HepG2 (cell line): ENCODE measurements around the gene ZNF804B. TPM values are rescaled to one million over a fixed set of nuclear protein-coding genes. Genes with fewer than 3 reads are reported as not detected.

Source experiments
- ATAC-seq: fragments of 200-7000 bp; cut with Tn5 transposase; 3 replicates; pipeline ENCODE4 v1.9.1; 2020; ENCODE audit warnings: mild to moderate bottlenecking, moderate library complexity
- BruUV-seq: library from RNA; stranded (reverse); fragments of 400-500 nt; replicated peaks from 2 replicates; lab custom pipeline; 2021; lab: Mats Ljungman, UMichigan
- CTCF ChIA-PET: fragments of 300-600 bp; formaldehyde crosslinking; extraction: SDS; loops from one replicate; lab custom pipeline; 2021; ENCODE audit warnings: low total read pairs, inconsistent platforms, low intra/inter-chr PET ratio; lab: Yijun Ruan, JAX
- POLR2A ChIA-PET: fragments of 350-600 bp; sonication (Branson Sonifier 250); formaldehyde crosslinking; loops from one replicate; lab custom pipeline; 2020; ENCODE audit warnings: antibody characterized with exemption, inconsistent platforms; lab: Yijun Ruan, JAX
- DNase-seq: peaks from one replicate; pipeline ENCODE4 v3.0.0-alpha.2; 2015; ENCODE audit warnings: low spot score
- FAIRE-seq: peaks from 3 replicates; lab custom pipeline; 2011; peaks lifted over from hg19 to GRCh38; lab: Jason Lieb, UNC
- H2AFZ ChIP-seq: one replicate; pipeline ENCODE4 v1.6.1; 2011; ENCODE audit warnings: low read length, inconsistent platforms
- H3K27ac ChIP-seq: fragments of 300-600 bp; 3 replicates; pipeline ENCODE4 v1.8.0; 2011; ENCODE audit warnings: mixed run types, mild to moderate bottlenecking, mixed read lengths, low read length, inconsistent platforms; ENCODE audit not compliant: insufficient read depth; ENCODE audit errors: extremely low read length
- H3K27me3 ChIP-seq, 2 experiments: fragments of 200-600 bp in 1 of 2; 2 replicates in 1 of 2; 3 replicates in 1 of 2; pipeline versions ENCODE4 v1.6.0 to v1.8.0; 2011; ENCODE audit warnings: low read length in 2 of 2, mild to moderate bottlenecking in 2 of 2, moderate library complexity in 2 of 2, inconsistent platforms in 1 of 2; ENCODE audit not compliant: insufficient read depth in 2 of 2, control insufficient read depth in 1 of 2
- H3K36me3 ChIP-seq, 2 experiments: fragments of 200-600 bp in 1 of 2; replicated peaks in 1 of 2; 2 replicates in 1 of 2; 3 replicates in 1 of 2; pipeline versions ENCODE4 v1.5.1 to v1.8.0; 2011; ENCODE audit warnings: low read length in 2 of 2, inconsistent platforms in 1 of 2; ENCODE audit not compliant: insufficient read depth in 2 of 2, control insufficient read depth in 1 of 2
- H3K4me1 ChIP-seq: 2 replicates; pipeline ENCODE4 v1.5.1; 2012; ENCODE audit warnings: low read length, inconsistent platforms; ENCODE audit not compliant: insufficient read depth
- H3K4me2 ChIP-seq: 2 replicates; pipeline ENCODE4 v1.6.0; 2011; ENCODE audit warnings: low read depth, low read length, inconsistent platforms
- H3K4me3 ChIP-seq, 3 experiments: fragments of 200-600 bp in 1 of 3; sonication (generic), shearing (Covaris generic) in 1 of 3; replicated peaks in 1 of 3; 2 replicates each; pipeline ENCODE4 v1.5.1; 2011 to 2016; ENCODE audit warnings: low read length in 3 of 3, inconsistent platforms in 2 of 3, low read depth in 2 of 3, mild to moderate bottlenecking in 2 of 3, control low read depth in 1 of 3, mixed read lengths in 1 of 3; ENCODE audit not compliant: insufficient read depth in 1 of 3
- H3K79me2 ChIP-seq: one replicate; pipeline ENCODE4 v1.6.1; 2011; ENCODE audit warnings: low read length, inconsistent platforms; ENCODE audit not compliant: insufficient read depth
- H3K9ac ChIP-seq: 2 replicates; pipeline ENCODE4 v1.6.0; 2011; ENCODE audit warnings: mild to moderate bottlenecking, low read depth, low read length, inconsistent platforms; ENCODE audit not compliant: insufficient read depth
- H3K9me3 ChIP-seq: 2 replicates; pipeline ENCODE4 v1.5.1; 2012; ENCODE audit warnings: mild to moderate bottlenecking, low read length
- H4K20me1 ChIP-seq: 2 replicates; pipeline ENCODE4 v1.6.0; 2011; ENCODE audit warnings: inconsistent platforms, mild to moderate bottlenecking, low read length, moderate library complexity; ENCODE audit not compliant: insufficient read depth
- CTCF ChIP-seq: sonication (generic); formaldehyde crosslinking; IDR thresholded peaks from 2 replicates; pipeline ENCODE4 v1.5.0; 2020; ENCODE audit warnings: mild to moderate bottlenecking, missing genetic modification reagents, moderate library complexity
- FOXJ3 ChIP-seq: sonication (generic); formaldehyde crosslinking; IDR thresholded peaks from 2 replicates; pipeline ENCODE4 v1.4.0; 2020; ENCODE audit warnings: missing genetic modification reagents, mild to moderate bottlenecking, borderline replicate concordance
- FOXO1 ChIP-seq: sonication (generic); formaldehyde crosslinking; IDR thresholded peaks from 2 replicates; pipeline ENCODE4 v1.4.0; 2020; ENCODE audit warnings: missing genetic modification reagents
- IKZF4 ChIP-seq: sonication (generic); formaldehyde crosslinking; IDR thresholded peaks from 2 replicates; pipeline ENCODE4 v1.5.1; 2020; ENCODE audit warnings: borderline replicate concordance, mild to moderate bottlenecking, low read depth, missing genetic modification reagents; ENCODE audit errors: not compliant biosample characterization
- NCOA2 ChIP-seq: sonication (generic); formaldehyde crosslinking; IDR thresholded peaks from 2 replicates; pipeline ENCODE4 v1.8.0; 2022; ENCODE audit warnings: inconsistent platforms
- RAD51 ChIP-seq: fragments of 450-650 bp; IDR thresholded peaks from 2 replicates; pipeline ENCODE4 v1.6.1; 2016; ENCODE audit warnings: borderline replicate concordance
- SMC3 ChIP-seq: IDR thresholded peaks from 2 replicates; pipeline ENCODE4 v1.6.1; 2011; ENCODE audit warnings: low read length, improper control_type of control experiment
- STAG1 ChIP-seq: sonication (generic); formaldehyde crosslinking; IDR thresholded peaks from 2 replicates; pipeline ENCODE4 v1.4.0; 2020; ENCODE audit warnings: missing genetic modification reagents
- SUZ12 ChIP-seq: fragments of 150-350 bp; IDR thresholded peaks from 2 replicates; pipeline ENCODE4 v1.6.1; 2014; ENCODE audit warnings: low read depth, low read length
- TARDBP ChIP-seq: sonication (generic); formaldehyde crosslinking; IDR thresholded peaks from 2 replicates; pipeline ENCODE4 v1.8.0; 2022; ENCODE audit warnings: mild to moderate bottlenecking, missing genetic modification reagents
- ZHX1 ChIP-seq: sonication (generic); formaldehyde crosslinking; IDR thresholded peaks from 2 replicates; pipeline ENCODE4 v1.8.1; 2022; ENCODE audit warnings: low read depth, mild to moderate bottlenecking, missing genetic modification reagents
- ZNF383 ChIP-seq: sonication (generic); formaldehyde crosslinking; IDR thresholded peaks from 2 replicates; pipeline ENCODE4 v1.4.0; 2020; ENCODE audit warnings: missing genetic modification reagents, mild to moderate bottlenecking, borderline replicate concordance
- ZNF512B ChIP-seq: sonication (generic); formaldehyde crosslinking; IDR thresholded peaks from 2 replicates; pipeline ENCODE4 v1.5.1; 2020; ENCODE audit warnings: missing genetic modification reagents, mild to moderate bottlenecking, borderline replicate concordance
- ZNF7 ChIP-seq: IDR thresholded peaks from 2 replicates; pipeline ENCODE4 v1.6.1; 2016; ENCODE audit warnings: missing biosample characterization, missing genetic modification reagents
- ZNF704 ChIP-seq: sonication (generic); formaldehyde crosslinking; IDR thresholded peaks from 2 replicates; pipeline ENCODE4 v1.8.1; 2023; ENCODE audit warnings: mild to moderate bottlenecking, inconsistent platforms, moderate library complexity, missing genetic modification reagents, borderline replicate concordance
- ZNF776 ChIP-seq: sonication (generic); formaldehyde crosslinking; IDR thresholded peaks from 2 replicates; pipeline ENCODE4 v1.4.0; 2020; ENCODE audit warnings: mild to moderate bottlenecking, missing genetic modification reagents
- WGBS: methylation state at CpG from one replicate; pipeline ENCODE4 v1.1.6; 2017; ENCODE audit warnings: low lambda C conversion rate; 5-methylcytosine and 5-hydroxymethylcytosine counted together
- in situ Hi-C: cut with HindIII; loops from 2 replicates; pipeline ENCODE4 v1.10.0; 2017; ENCODE audit warnings: low pct_unique_long_range_greater_than_20kb; ENCODE audit not compliant: extremely low pct_ligation_motif_present
- intact Hi-C: fragments of 100-400 bp; cut with micrococcal nuclease; formaldehyde crosslinking; loops from one replicate; pipeline ENCODE4 v1.10.0; 2022; ENCODE audit not compliant: unreplicated experiment
- polyA plus RNA-seq, 8 experiments: library from polyadenylated mRNA; depleted of rRNA in 3 of 8; stranded (reverse) in 7 of 8; unstranded in 1 of 8; fragments of >200 nt; fragmentation: Illumina TruSeq in 4 of 8; extraction: Trizol in 4 of 8; gene quantifications; 2 replicates each; pipeline versions ENCODE4 v1.2.1 to v1.2.3, GENCODE V29; 2011 to 2016; ENCODE audit warnings: low read depth in 4 of 8, missing spikeins in 1 of 8, mixed read lengths in 1 of 8; ENCODE audit not compliant: insufficient read depth in 1 of 8
- total RNA-seq, 5 experiments: library from RNA; depleted of rRNA; stranded (reverse); fragments of >200 nt; fragmentation: Illumina TruSeq; extraction: Trizol; gene quantifications; 2 replicates each; pipeline ENCODE4 v1.2.3, GENCODE V29; 2016; ENCODE audit warnings: low read depth in 1 of 5

ZNF804B gene
- total and polyA plus RNA-seq, 2 of the 13 experiments (the other 11 are each of a cell fraction or from before 2014, with no cell fraction given): not detected

GRCh38 chr7:88835147-88835728, 75.7 kb downstream of the ZNF804B start:
- ATAC-seq: peak; percentile 56; the same call in 2 of the 3 replicates
- POLR2A ChIA-PET: no interaction called here
- Histone ChIP-seq H3K27me3 (no peaks in the 10 kb centered on the region), H3K4me2 (no peak overlapping the region), H3K36me3 (no peaks in the 10 kb centered on the region), H3K4me3 (no peak overlapping the region), H3K27ac (no peak overlapping the region), H3K79me2 (no peaks in the 10 kb centered on the region), H3K9me3 (no peaks in the 10 kb centered on the region), H3K9ac (no peak overlapping the region), H4K20me1 (no peaks in the 10 kb centered on the region), H3K4me1 (no peaks in the 10 kb centered on the region), H2AFZ (no peak overlapping the region)
- DNase-seq: peak; percentile 27
- intact Hi-C loops (loop anchor here (1.0 kb wide), 1 partner anchor 592 kb away; no protein-coding TSS in a partner anchor), in situ Hi-C loops (loop anchor here (10.0 to 25.0 kb wide), 2 partner anchors 290 to 598 kb away; no protein-coding TSS in a partner anchor)
- BruUV-seq: no TSS peak
- WGBS: under 1% methylated on average over 3 of the region's 3 CpGs
- CTCF ChIA-PET: interaction anchor here (0.8 to 1.8 kb wide), 3 partner anchors 289 to 592 kb away, joined by 3 to 7 read pairs (median 4); no protein-coding TSS in a partner anchor
- FAIRE-seq: no peak
- TF ChIP-seq ZNF383 (CRISPR knock-in tag) (no peak), ZNF776 (no peak), SUZ12 (no peak), ZNF512B (CRISPR knock-in tag) (no peak), FOXO1 (CRISPR knock-in tag) (no peak), ZNF704 (no peak), STAG1 (peak; percentile 23; the same call in 1 of the 2 replicates), CTCF (peak; percentile 50), RAD51 (no peak), ZHX1 (CRISPR knock-in tag) (no peak), NCOA2 (no peak), TARDBP (CRISPR knock-in tag) (no peak), IKZF4 (CRISPR knock-in tag) (no peak), FOXJ3 (CRISPR knock-in tag) (no peak), ZNF7 (CRISPR knock-in tag) (no peak), SMC3 (peak; percentile 52; the same call in 1 of the 2 replicates)
